ENCODE data around the gene KCNJ6. TPM values are rescaled to one million over a fixed set of nuclear protein-coding genes. Genes with fewer than 3 reads are reported as not detected.
A peak's percentile ranks its signal among the peaks of the same experiment; 100 is the strongest.

The KCNJ6 gene
- total and polyA plus RNA-seq, 10 of the 15 experiments (the other 5 are each of a cell fraction or from before 2014, with no cell fraction given): 0.03 to 0.07 (median 0.04) TPM; not detected in 7

- intact Hi-C loops (cut with micrococcal nuclease; ENCODE audit: unreplicated experiment) (no loop called here), in situ Hi-C loops (cut with MboI) (no loop called here)
- Histone ChIP-seq H3K4me3 (no peak overlapping the region), H2AFZ (ENCODE audit: control insufficient read depth, low read depth, low read length) (no peak overlapping the region), H3K9me3 (replicated peaks; ENCODE audit: control insufficient read depth, insufficient read depth, low read length) (no peaks in the 10 kb centered on the region; the same call in 2 of the 3 replicates), H3K9ac (ENCODE audit: control insufficient read depth, insufficient read depth, low read length) (no peak overlapping the region), H3K27ac (ENCODE audit: control insufficient read depth, insufficient read depth) (no peak overlapping the region), H4K20me1 (ENCODE audit: control insufficient read depth, insufficient read depth) (no peaks in the 10 kb centered on the region), H3K4me2 (ENCODE audit: control insufficient read depth, insufficient read depth) (no peak overlapping the region), H3K79me2 (ENCODE audit: control insufficient read depth, insufficient read depth, low read length) (no peaks in the 10 kb centered on the region), H3K27me3 (replicated peaks in 1 of 2; ENCODE audit: control insufficient read depth in 2 of 2, insufficient read depth in 2 of 2, low read length in 1 of 2) (no peaks in the 10 kb centered on the region), H3K36me3 (ENCODE audit: control insufficient read depth in 2 of 2, insufficient read depth in 2 of 2, low read length in 1 of 2) (no peaks in the 10 kb centered on the region), H3K4me1 (ENCODE audit: control insufficient read depth, insufficient read depth, low read length) (no peaks in the 10 kb centered on the region)
- no peak for DNase-seq (ENCODE audit: low read depth, low spot score)
- ChIA-PET POLR2A (no interaction called here), CTCF (no interaction called here), SMC1A (ENCODE audit: uncharacterized antibody, unreplicated experiment) (no interaction called here), RAD21 (ENCODE audit: unreplicated experiment) (no interaction called here)
- BruUV-seq (replicated peaks): no TSS peak
- TF ChIP-seq SKIL (IDR thresholded peaks at IDR 0.05; ENCODE audit: low read depth, poor library complexity, severe bottlenecking) (no peak), STAT1 (conservative IDR thresholded peaks at IDR 0.05) (no peak), KLF5 (IDR thresholded peaks at IDR 0.05; ENCODE audit: partially characterized antibody) (no peak), SPI1 (IDR thresholded peaks at IDR 0.05; ENCODE audit: borderline replicate concordance, insufficient read depth, low read depth, low read length) (no peak), POLR2AphosphoS5 (IDR thresholded peaks at IDR 0.05; ENCODE audit: low read length) (no peak), REST (IDR thresholded peaks at IDR 0.05; ENCODE audit: low read depth, low read length) (no peak), PRDM15 (CRISPR knock-in tag; IDR thresholded peaks at IDR 0.05) (no peak), RUNX3 (IDR thresholded peaks at IDR 0.05; ENCODE audit: low read length) (no peak), BCL3 (IDR thresholded peaks at IDR 0.05; ENCODE audit: borderline replicate concordance, insufficient read depth, low read depth, low read length, poor library complexity, severe bottlenecking) (no peak), ESRRA (IDR thresholded peaks at IDR 0.05; ENCODE audit: low read length) (no peak), GATAD2B (conservative IDR thresholded peaks at IDR 0.05; ENCODE audit: low read depth) (no peak), PAX8 (IDR thresholded peaks at IDR 0.05) (no peak), NR2C2 (IDR thresholded peaks at IDR 0.05; ENCODE audit: borderline replicate concordance, control insufficient read depth, insufficient read length, low read depth) (no peak), KAT2A (conservative IDR thresholded peaks at IDR 0.05; ENCODE audit: control insufficient read depth, low read depth, low read length) (no peak)
- ATAC-seq: peak; percentile 59
- 42% methylated on average over 6 of the region's 6 CpGs for WGBS (ENCODE audit: insufficient coverage, insufficient replicate concordance, low lambda C conversion rate, missing lambda C conversion rate)
- no peak for FAIRE-seq
Measured at GRCh38 chr21:37615962-37616361, 300.3 kb downstream of the KCNJ6 start.

Measured in GM12878 (cell line).